GM13976 (cell line): Measurements from ENCODE around the gene UBR2.

Experiments
- DNase-seq: peaks from one replicate; pipeline ENCODE4 v3.0.0; 2012; ENCODE audit warnings: low spot score
- CTCF ChIP-seq: IDR thresholded peaks from 2 replicates; pipeline ENCODE4 v1.5.1; 2012; ENCODE audit warnings: borderline replicate concordance, mild to moderate bottlenecking; ENCODE audit not compliant: insufficient read depth; ENCODE audit errors: extremely low read depth, missing control alignments, control extremely low read depth
- in situ Hi-C: fragments of 300-500 bp; cut with MboI; formaldehyde crosslinking; loops from one replicate; pipeline ENCODE4 v1.12.0; 2022; ENCODE audit warnings: low sequenced_read_pairs, mixed read lengths, inconsistent platforms; ENCODE audit not compliant: unreplicated experiment

The UBR2 gene

GRCh38 chr6:42563697-42564505 is at the start of gene UBR2:
TSS of gene UBR2 (plus strand) at chr6:42564029. CDS start at chr6:42564320, 291 bp downstream.
- in situ Hi-C loops: no loop called here
- peak; percentile 21 for TF ChIP-seq CTCF
- DNase-seq: peak; percentile 91

DNA sequence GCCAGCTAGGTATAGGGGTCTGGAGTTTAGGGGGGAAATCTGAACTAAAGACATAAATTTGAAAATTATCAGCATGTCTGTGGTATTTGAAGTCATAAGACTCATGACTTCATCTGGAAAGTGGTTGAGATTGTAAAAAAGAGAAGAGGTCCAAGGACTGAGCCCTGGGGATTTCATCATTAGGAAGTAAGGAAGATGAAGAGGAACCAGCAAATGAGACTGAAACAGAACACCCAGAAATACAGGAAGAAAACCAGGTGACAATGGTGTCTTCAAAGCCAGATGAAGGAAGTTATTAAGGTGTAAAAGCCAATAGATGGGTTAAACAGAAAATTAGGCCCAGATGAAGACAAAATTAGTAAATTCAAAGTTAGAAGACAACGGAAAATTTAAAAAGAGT is 49.1 kb upstream of the UBR2 start:
- TF ChIP-seq CTCF: no peak
- no peak for DNase-seq
- in situ Hi-C loops: no loop called here

- in situ Hi-C loops: no loop called here
- no peak for TF ChIP-seq CTCF
- DNase-seq: no peak
Measured at GRCh38 chr6:42519779-42520178, 44.0 kb upstream of the UBR2 start.

GRCh38 chr6:42520786-42521607 is 42.8 kb upstream of the UBR2 start:
- no peak for DNase-seq
- no peak for TF ChIP-seq CTCF
- in situ Hi-C loops: no loop called here

DNA sequence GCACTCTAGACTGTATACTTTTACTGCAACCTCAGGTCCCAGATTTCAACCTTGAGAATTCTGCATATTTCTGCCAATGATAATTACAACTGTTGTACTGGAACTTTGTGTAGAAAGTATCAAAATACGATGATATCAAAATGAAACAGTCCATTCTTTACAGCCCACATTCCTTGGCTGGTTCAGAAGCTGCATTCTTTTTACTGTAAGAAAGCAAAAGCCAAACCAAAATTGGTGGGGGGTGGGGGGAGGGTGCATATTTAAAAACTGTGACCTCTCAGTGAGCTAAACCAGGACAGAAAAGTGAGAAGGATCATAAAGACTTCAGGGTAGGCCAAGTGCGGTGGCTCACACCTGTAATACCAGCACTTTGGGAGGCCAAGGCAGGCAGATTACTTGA is 41.8 kb upstream of the UBR2 start:
- in situ Hi-C loops: no loop called here
- no peak for TF ChIP-seq CTCF
- DNase-seq: no peak

DNA sequence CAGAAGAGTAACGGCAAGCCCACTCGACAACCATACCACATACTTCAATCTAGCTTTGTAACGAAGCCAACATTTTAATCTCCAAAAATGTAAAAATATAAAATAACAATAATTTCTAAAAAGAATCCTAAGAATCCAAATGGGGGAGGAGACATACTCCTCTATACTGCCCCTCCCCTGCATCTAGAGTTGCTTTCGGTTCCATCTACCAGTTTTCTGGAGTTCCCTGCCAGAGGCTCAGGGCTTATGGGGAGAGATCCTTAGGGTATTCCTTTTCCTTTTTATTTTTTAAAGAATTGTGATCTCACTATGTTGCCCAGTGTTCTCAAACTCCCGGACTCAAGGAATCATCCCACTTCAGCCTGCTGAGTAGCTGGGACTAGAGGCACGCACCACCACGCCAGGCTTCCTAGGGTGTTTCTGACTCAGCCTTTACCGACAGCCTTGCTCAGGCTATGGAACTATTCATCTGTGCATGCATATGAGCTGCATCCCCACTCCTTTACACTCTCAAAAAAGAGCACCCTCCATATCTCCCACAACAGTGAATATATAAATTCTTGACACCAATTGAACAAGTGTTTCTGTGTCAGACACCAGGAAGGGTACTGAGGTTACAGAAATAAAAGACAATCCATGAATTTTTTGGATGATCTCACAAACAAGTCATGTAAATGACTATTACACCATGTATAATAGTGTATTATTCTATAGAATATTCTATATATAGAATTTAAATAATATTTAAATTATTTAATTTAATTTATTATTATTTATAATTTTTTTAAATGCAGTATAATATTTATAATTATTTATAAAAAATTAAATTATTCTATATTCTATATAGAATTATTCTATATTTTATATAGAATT is 40.7 kb upstream of the UBR2 start:
- DNase-seq: no peak
- in situ Hi-C loops: no loop called here

More for the DNA sequence above, 40.7 kb upstream of the UBR2 start:
- no peak for TF ChIP-seq CTCF
